Neural crest cell (in vitro differentiated cells): ENCODE measurements around the gene LZTR1. TPM values are rescaled to one million over a fixed set of nuclear protein-coding genes. Genes with fewer than 3 reads are reported as not detected.
"Not testable (repeated sequence)": the region's sequence is repeated elsewhere in the genome, so short reads cannot be mapped to it uniquely, and the experiment has no call there.

Experiments used
- DNase-seq: peaks from one replicate; pipeline ENCODE4 v3.0.0; 2021; ENCODE audit warnings: low read depth, mixed read lengths, low spot score
- H3K27ac Mint-ChIP-seq: one replicate; pipeline ENCODE4 v1.8.0; 2021; ENCODE audit warnings: mild to moderate bottlenecking, mixed read lengths; ENCODE audit not compliant: unreplicated experiment
- H3K27me3 Mint-ChIP-seq: 2 replicates; pipeline ENCODE4 v1.8.0; 2021; ENCODE audit warnings: low read depth, mild to moderate bottlenecking, mixed read lengths
- H3K36me3 Mint-ChIP-seq: 2 replicates; pipeline ENCODE4 v1.8.0; 2021; ENCODE audit warnings: low read depth, mild to moderate bottlenecking, mixed read lengths
- H3K4me1 Mint-ChIP-seq: 2 replicates; pipeline ENCODE4 v1.8.0; 2021; ENCODE audit warnings: mixed read lengths
- H3K4me3 Mint-ChIP-seq: one replicate; pipeline ENCODE4 v1.8.0; 2021; ENCODE audit warnings: mild to moderate bottlenecking, mixed read lengths
- H3K9me3 Mint-ChIP-seq: 2 replicates; pipeline ENCODE4 v1.8.0; 2021; ENCODE audit warnings: mixed read lengths
- microRNA-seq: library from miRNA; unstranded; fragments of <30 nt; microRNA quantifications from one replicate; pipeline ENCODE4, GENCODE V29; 2020
- total RNA-seq: library from RNA; stranded (reverse); gene quantifications from 2 replicates; pipeline ENCODE4 v1.2.1, GENCODE V29; 2021
- TF ChIP-seq, protein P1 (sequence below): fragments of 200-600 bp; sonication (generic); conservative IDR thresholded peaks from 2 replicates; pipeline ENCODE4 v1.5.0; 2021; ENCODE audit warnings: antibody characterized with exemption, mild to moderate bottlenecking

The LZTR1 gene
- total RNA-seq, 1 donor from 2014 or later = 94.5 TPM

DNA sequence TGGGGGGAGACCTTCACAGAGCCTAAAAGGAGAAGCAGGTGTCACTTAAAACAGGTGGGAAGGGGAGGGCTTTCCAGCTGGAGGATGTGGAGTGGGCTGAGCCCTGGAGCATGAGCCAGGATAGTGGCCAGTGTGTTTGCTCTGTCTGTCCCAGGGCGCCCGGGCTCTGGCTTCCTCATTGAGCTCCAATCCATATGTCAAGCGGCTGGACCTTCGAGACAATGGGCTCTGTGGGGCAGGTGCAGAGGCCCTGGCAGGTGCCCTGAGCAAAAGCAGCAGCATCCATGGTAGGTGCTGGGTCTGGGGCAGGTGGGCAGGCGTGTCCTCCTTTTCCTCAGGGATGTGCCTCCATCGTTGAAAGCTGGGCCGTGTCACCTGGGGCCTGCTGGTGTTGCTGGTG, 65.6 kb downstream of the LZTR1 start:
- TF ChIP-seq, protein P1, sequence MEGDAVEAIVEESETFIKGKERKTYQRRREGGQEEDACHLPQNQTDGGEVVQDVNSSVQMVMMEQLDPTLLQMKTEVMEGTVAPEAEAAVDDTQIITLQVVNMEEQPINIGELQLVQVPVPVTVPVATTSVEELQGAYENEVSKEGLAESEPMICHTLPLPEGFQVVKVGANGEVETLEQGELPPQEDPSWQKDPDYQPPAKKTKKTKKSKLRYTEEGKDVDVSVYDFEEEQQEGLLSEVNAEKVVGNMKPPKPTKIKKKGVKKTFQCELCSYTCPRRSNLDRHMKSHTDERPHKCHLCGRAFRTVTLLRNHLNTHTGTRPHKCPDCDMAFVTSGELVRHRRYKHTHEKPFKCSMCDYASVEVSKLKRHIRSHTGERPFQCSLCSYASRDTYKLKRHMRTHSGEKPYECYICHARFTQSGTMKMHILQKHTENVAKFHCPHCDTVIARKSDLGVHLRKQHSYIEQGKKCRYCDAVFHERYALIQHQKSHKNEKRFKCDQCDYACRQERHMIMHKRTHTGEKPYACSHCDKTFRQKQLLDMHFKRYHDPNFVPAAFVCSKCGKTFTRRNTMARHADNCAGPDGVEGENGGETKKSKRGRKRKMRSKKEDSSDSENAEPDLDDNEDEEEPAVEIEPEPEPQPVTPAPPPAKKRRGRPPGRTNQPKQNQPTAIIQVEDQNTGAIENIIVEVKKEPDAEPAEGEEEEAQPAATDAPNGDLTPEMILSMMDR = no peak
- Mint-ChIP-seq H3K9me3 (no peaks in the 10 kb centered on the region), H3K4me1 (peaks cover 38% of the 10 kb centered on the region), H3K27ac (no peak overlapping the region), H3K36me3 (no peaks in the 10 kb centered on the region), H3K27me3 (no peaks in the 10 kb centered on the region), H3K4me3 (no peak overlapping the region)
- no peak for DNase-seq

DNA sequence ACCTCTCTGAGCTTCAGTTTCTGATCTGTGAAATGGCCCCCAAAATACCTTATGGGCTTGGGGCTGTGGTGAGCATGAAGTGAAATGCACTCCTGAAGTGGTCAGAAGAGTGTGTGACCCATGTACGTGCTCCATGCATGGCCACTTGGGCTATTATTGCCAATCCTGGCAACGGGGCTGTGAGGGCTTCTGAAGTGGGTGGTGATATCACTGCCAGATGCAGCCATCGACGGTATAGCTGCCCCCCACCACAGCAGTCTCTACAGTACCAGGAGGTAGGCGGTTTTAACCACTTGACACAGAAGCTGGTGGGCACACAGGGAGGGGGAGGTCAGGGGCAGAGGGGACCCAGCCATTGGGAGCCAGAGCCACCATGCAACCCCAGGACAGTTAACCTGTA, 66.4 kb downstream of the LZTR1 start:
- H3K36me3 Mint-ChIP-seq, DNase-seq, H3K4me3 Mint-ChIP-seq, H3K9me3 Mint-ChIP-seq, H3K27ac Mint-ChIP-seq, H3K27me3 Mint-ChIP-seq: not testable (repeated sequence)
- peaks cover 33% of the 10 kb centered on the region for H3K4me1 Mint-ChIP-seq

Small RNA genes lying within 50 kb of the gene (microRNA-seq; reads per million reads assigned to microRNA genes)
- gene MIR649 = not detected

Other genes starting within 250 kb of the LZTR1 start
- gene SERPIND1, start 208.2 kb upstream of the LZTR1 start, total RNA-seq = not detected in 2 replicates
- gene PI4KA, start 123.5 kb upstream of the LZTR1 start, total RNA-seq = 82.0 and 85.8 TPM in 2 replicates
- 20.0 and 20.2 TPM in 2 replicates for gene SNAP29, start 123.3 kb upstream of the LZTR1 start, total RNA-seq
- gene CRKL, start 64.9 kb upstream of the LZTR1 start, total RNA-seq = 102 and 107 TPM in 2 replicates
- 0.79 and 0.84 TPM in 2 replicates for gene AIFM3, start 15.0 kb upstream of the LZTR1 start, total RNA-seq
- gene THAP7, start 19.8 kb downstream of the LZTR1 start, total RNA-seq = 35.4 and 37.0 TPM in 2 replicates
- gene P2RX6, start 32.9 kb downstream of the LZTR1 start, total RNA-seq = 3.4 and 4.5 TPM in 2 replicates
- gene SLC7A4, start 50.3 kb downstream of the LZTR1 start, total RNA-seq = 0.26 and 0.43 TPM in 2 replicates
- gene LRRC74B, start 63.6 kb downstream of the LZTR1 start, total RNA-seq = not detected in 2 replicates